Measurements from ENCODE around the gene TMEM167A.
A peak's percentile ranks its signal among the peaks of the same experiment; 100 is the strongest.

The TMEM167A gene, protein sequence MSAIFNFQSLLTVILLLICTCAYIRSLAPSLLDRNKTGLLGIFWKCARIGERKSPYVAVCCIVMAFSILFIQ

DNA sequence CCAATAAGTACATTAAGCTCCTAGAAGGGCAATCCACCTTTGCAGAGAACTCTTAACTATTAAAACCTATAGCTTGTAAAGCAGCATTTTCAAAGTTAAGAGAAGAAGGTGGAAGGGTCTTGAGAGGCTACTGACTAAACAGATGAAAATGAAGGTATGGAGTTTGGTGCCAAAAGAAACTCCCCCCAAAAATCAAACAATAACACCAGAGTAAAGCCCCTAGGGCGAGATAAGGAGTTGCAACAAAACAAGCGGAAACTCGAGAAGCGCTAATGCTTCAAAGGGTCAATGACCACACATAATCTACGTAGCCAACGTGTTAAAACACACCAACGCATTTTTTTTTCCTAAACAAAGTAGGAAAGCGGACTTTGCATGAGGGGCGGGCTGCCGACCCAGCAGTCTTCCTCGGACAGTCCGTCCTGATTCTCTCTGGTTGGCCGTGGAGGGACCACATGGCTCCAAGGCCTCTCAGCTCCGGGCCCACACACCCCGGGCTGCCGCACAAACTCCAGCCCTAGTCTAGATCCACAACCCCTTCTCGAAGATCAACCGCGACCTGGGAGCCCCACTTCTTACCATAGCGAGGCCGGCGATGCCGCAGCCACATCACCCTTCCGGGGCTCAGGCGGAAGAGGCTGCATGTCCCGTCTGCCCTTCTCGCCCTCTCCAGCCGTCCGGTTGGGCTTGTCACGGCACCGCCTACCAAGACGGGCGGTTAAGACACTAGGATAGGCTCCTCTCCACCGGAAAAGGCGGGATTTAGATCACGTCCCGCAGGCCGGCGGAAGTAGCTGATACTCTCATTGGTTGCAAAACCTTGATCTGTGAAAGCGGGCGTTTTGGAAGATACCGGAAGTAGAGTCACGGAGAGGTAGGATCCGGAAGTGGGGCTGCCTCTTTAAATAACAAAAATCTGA, at the start of gene TMEM167A, which contains the start of gene XRCC4:
TSS of gene TMEM167A (minus strand) at position 653 of the 920 bp plus-strand sequence. CDS start at position 582, 71 bp downstream.
TSS of gene XRCC4 (plus strand) at position 806 of the 920 bp plus-strand sequence. CDS start 27,373 bp downstream, outside the sequence.
- DNase-seq (ENCODE audit: low spot score) = peak; percentile 99

DNA sequence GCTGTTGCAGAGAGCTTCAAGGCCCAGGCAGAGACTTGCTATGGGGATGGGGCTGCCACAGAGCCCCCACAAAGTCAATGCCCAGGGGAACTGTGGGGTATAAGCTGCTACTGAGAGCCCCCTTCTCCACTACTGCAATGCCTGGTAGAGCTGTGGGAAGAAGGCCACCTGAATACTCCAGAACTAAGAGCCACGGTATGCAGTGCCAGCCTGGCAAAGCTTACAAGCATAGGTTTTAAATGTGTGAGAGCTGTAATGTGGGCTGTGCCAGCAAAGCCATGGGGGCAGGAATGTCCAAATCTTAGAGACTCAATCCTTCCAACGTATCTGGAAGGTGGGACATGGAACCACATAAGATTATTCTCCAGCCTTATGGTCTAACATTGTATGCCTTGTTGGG, 49.3 kb upstream of the TMEM167A start:
- no peak for DNase-seq (ENCODE audit: low spot score)

DNA sequence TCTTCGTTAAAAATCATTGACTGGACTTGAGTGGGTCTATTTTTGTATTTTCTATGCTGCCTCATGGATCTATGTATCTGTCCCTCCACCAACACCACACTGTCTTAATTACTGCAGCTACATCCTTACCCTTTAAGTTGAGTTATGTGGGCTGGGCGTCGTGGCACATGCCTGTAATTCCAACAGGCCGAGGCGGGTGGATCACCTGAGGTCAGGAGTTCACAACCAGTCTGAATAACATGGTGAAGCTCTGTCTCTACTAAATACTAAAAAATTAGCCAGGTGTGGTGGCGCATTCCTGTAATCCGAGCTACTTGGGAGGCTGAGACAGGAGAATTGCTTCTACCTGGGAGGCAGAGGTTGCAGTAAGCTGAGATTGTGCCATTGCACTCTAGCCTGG, 48.4 kb upstream of the TMEM167A start:
- peak; percentile 10 for DNase-seq (ENCODE audit: low spot score)

DNA sequence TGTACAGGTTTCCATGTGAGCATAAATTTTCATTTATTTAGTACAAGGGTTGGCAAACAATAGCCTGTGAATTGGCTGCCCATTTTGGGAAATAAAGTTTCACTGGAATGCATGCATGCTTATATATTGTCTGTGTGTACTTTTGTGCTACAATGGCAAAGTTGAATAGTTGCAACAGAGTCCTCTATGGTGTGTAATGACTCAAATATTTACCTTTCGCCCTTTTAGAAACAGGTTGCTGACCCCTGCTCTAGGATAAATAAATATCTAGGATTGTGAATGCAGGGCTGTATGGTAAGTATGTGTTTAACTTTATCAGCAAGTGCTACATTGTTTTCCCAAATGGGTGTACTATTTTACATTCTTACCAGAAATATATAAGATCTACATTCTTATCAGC, 47.4 kb upstream of the TMEM167A start:
- no peak for DNase-seq (ENCODE audit: low spot score)

DNA sequence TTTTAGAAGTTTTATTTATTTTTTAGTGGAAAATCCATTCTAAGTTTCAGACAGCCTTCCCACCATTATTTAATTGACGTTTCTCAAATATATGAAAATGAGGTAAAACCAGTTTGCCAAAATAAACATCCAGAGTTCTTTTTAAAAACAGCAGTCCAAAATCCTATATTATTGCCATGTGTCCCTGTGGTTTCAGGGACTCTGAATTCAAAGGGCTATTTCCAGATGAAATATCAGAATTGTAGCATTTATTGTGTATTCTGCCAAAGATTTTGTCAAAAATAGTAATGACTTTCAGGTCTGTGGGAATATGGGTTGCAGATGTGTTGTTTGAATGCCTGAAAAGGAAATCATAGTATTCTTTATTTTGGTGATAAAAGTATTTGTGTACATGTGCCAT, 41.8 kb upstream of the TMEM167A start:
- no peak for DNase-seq (ENCODE audit: low spot score)

DNA sequence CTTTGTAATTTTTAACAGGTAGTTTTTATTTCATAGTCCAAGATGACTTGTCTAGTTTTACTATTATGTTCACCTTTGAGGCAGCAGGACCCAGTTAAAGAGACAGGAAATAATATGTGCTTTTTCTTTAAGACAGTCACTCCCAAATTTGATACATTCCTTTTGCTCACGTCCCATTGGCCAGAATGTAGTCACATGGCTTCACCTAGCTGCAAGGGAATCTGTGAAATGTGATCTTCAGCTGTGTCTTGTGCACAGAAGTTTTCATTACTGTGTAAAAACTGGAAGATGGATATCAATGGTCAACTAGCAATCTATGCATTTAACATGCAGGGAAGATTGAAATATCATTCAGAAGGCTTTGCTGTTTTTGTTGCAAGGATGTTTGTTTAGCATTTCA, 41.3 kb upstream of the TMEM167A start:
- peak; percentile 42 for DNase-seq (ENCODE audit: low spot score)

DNA sequence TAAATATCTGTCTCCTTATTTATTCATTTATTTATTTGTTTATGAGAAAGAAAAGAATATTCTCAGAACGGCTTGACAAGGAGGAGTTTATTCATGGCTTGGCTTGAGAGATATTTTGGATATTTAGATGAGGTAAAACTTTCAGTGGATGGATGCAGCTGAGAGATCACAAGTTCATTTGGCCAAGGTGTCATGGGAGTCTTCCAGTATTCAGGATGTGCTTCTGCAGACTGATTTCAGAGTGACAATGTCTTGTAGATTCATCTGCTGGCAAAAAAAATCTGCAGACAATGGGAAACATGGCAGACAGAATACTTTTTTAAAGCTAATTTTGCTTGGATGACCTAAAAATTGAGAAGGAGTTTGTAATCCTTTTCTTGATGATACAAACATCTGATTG, 38.6 kb upstream of the TMEM167A start:
- no peak for DNase-seq (ENCODE audit: low spot score)

DNA sequence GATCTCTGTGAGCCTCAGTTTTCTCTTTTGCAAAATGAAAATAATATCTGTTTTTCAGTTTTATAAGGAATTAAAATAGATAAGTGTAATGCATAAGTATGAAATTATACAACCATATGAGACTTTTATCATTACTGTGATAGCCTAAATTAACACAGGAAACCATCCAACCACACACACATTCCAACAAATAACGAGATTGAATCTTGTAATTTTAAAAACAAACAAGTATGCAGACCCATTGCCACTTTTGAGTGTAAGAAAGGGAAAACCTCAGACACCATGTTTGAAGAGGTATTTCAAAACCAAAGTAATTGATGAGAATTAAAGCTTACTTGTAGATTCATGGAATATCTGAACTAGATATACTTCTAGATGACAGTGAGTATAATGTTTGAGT, 32.2 kb upstream of the TMEM167A start:
- no peak for DNase-seq (ENCODE audit: low spot score)

DNA sequence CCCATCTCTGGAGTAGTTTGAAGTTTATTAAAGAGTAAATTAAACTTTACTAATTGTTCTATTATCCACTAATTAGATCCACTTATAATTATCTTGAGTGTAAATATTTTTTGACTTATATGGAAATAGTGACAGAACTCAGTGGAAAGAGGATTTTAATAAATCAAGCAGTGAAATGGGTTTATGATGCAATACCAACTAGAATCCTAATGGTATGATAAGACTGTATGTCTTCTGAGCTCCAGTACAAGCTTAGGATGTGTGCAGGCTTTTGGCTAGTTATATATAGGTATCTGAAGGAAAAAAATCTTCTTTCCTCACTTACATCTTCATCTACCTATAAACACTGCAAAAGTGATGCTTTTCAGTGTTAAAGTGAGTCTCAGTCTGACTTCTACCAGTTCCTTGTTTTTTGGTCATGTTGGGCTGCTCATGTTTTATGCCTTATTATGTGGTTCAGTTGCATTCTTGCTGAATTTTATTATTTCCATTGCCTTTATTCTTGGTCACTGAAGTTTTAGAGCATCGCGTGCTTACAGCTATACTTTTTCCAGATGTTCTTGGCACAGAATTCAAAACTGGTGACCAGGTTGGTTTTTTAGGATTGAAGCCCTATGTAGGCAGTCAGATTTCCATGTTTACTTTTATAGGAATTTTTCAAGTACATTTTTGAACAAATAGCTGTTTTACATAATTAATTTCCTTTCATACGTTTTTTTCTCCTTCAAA, 30.7 kb upstream of the TMEM167A start:
- no peak for DNase-seq (ENCODE audit: low spot score)

DNA sequence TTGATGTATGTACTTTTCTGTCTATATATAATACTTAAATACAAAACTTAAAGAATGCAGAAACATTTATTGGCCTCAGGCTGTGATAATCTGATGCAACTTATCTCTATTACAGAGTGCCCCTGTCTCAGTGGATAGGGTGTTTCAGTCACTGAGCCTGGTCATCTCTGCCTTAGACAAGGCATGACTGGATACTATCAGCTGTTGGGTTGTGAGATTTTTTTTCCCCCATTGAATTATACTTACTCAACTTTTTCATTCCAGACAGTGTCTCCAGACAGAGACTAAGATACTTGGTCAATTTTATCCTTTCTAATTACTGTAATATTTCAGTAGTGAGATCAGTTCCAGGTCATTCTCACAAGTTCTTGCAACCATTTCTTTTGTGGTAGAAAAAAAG, 26.8 kb upstream of the TMEM167A start:
- DNase-seq (ENCODE audit: low spot score) = no peak

DNA sequence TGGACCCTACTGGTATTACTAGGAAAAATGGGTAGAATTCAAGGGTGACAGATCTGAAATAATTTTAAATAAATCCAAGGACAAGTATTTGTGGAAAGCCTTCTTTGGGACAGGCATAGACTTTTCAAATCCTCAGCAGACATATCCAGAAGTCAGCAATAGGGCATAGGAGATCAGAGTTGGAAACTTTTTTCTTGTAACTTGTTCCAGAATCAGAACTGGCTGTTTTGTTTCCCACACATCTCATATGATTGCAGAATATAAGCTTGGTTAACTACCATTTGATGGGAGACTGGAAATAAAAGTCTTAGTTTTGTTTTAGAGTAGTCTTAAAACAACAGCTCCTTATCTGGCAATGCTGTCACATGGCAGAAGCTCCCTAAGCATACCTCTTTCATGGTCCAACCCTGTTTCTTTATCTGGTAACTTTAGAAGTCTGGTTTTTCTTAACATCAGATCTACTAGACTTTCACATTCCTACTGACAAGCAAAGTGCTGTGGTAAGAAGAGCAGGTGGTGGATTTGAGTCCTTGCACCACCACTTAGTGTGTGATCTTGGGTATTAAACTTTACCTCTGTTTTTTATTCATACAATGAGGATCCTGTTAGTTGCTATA, 25.3 kb upstream of the TMEM167A start:
- DNase-seq (ENCODE audit: low spot score) = no peak

DNA sequence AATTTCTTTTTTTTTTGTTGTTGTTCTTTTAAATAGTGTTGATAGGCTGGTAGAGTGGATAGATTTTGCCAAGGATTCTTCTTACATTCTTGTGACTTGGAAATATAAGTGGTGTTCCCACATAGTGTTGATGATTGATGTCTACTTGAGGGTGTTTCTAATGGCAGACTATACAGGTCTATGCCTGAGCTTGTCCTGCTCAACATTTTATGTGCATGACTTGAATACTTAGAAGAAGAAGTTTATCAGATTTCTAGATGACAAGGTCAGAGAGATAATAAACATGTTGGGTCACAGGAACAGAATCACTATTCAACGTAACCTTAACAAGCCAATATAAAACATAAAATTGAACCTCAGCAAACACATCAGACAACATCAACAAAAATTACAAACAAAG, 24.3 kb upstream of the TMEM167A start:
- DNase-seq (ENCODE audit: low spot score) = no peak

DNA sequence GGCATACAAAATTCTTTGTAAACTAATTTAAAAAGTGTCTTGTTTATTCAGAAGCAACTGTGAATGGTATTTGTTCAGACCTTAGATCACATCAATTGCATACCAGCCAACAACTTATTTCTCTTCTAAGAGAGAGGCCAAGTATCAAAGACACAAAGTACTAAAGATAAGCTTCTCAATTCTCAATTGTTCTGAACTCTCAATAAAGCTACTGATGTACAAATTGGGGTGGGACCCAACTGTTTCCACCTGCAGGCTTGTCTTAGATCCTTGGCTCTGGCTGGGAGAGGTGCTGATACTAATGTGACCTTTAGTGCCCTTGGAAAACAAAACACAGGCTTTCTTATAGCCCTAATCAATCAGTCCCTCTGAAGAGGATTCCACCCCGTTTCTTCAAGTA, 22.3 kb upstream of the TMEM167A start:
- no peak for DNase-seq (ENCODE audit: low spot score)

DNA sequence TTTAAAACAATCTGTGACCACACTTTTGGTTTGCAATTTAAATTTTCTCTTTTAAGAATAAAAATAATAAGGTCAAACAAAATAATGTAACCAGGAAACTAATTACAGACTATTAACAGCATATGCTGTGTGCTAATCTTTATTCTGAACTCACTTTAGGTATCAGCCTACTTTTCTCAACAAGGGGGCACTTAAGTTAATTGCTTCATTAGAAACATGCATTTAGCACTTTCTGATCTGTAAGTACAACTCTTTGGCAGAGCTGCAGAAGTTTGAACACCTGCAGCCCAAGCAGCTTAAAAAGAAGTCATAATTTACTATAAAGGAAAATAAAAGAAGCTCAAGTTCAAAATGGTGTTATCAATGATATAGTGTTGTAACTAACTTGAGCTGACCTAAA, 21.8 kb upstream of the TMEM167A start:
- DNase-seq (ENCODE audit: low spot score) = no peak

DNA sequence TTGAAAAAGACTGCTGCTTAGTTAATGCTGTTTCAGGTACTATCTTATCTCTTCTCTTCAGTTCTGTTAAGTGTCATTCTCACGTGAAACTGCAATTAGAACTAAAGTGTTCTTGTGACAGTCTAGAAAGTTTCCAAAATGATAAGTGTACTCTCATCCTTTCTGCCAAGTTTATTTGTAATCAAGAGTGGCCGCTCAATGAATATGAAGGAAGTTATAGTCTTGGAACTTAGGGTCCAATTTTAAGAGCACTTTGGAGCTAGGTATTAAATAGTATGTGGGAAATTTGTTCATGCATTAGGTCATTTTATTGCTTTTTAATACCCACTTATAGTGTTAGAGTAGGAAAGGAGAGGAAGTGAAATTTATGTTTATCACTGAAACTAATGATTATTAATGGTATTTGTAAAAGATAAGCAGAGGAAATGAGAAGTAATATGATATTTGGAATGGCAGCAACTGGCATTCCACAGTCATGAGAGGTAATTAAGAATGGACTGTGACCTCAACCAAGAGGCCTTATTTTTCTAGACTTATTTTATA, 20.6 kb upstream of the TMEM167A start:
- DNase-seq (ENCODE audit: low spot score) = peak; percentile 26

DNA sequence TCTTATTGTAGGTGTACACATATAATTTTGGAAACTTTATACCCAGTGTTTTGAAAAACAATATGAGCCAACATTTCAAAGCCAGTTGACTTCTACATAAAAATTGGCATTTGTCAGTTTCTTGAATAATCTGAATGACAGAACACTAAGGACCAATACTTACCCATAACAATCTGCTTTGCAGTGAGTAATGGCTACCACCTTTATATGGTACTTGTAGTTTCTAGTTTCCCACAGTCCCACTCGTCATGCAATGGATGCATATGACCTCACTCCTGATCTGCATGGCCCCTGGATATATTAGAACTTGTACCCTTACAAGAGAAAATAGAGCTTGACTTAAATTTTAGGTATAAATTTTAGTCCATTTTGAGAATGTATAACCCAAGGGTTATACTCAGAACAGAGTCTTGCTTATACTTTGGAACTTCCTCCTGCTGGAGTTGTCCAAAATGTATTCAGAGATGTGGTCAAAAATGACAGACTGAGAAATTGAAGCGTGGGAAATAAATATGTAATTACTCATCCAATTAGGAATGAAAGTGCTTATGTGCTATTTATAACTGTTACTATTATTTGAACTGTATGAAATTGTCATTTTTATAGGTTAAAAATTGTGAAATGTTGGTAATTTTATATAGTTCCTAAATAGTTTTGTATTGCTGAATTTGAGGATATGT, 19.6 kb upstream of the TMEM167A start:
- no peak for DNase-seq (ENCODE audit: low spot score)

DNA sequence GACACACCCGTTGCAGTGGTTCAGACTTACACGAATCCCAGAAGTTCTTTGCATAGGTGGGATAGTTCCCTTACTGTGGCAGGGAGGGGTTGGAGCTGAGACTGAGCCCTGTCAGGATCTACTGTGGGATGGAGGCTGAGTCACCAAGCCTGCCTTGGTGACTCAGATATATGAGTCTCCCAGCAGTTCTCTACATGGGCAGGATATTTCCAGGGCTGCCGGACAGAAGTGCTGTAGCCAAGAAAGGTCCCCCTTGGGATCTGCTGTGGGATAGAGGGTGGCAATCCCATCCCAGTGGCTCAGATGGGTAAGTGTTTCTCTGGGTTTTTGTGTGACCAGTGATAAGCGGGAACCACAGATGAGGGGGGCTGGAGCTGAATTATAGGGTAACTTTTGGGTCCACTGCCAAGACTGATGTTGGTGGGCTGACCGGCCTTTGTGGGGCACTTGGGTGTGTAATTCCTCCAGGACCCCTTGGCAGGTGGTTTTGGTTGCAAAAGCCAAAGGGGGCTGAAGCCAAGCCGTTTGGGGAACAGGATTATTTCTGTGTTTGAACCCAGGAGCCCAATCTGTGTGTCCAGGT, 18.9 kb upstream of the TMEM167A start:
- peak; percentile 84 for DNase-seq (ENCODE audit: low spot score)

DNA sequence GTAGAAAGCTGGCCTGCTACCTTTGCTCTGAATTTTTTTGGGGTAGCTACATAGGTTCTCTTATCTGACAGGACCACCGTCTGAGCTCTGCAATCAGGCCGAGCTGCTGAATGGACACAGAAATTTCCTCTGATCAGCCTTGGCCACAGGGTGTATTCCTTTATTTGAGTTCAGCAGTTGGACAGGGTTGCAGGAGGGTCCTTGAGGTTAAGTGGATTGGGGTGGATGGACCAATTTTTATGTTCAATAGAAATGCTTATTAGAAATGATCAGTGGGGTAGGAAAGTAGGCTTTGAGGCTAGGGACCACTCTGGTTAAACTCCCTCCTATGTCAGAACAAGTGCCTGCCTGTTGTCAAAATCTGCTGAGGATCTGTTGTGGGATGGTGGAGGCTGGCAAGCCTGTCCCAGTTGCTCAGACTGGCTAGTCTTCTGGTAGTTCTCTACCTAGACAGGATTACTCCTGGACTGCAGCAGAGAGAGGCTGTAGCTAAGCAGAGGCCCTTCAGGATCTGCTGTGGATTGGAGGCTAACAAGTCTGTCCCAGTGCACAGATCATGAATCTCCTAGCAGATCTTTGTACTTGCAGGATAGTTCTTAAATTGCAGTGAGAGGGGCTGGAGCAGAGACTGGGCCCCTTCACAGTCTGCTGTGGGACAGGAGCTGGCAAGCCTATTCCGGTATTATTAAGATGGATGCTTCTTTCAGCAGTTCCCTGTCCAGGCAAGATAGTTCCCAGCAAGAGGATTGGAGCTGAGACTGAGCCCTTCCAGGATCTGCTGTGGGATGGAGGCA, 18.2 kb upstream of the TMEM167A start:
- no peak for DNase-seq (ENCODE audit: low spot score)

DNA sequence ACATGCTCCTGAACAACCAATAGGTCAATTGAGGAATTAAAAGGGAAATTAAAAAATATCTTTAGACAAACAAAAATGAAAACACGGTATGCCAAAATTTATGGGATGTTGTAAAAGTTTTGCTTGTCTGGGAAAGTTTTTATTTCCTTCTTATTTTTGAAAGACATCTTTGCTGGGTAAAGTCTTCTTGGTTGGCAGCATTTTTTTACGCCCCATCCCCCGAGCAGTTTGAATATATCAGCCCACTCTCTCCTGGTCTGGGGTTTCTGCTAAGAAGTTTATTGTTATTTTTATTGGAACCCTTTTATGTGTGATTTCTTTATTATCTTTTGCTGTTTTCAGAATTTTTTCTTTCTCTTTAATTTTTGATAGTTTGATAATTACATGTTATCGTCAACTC, 16.5 kb upstream of the TMEM167A start:
- no peak for DNase-seq (ENCODE audit: low spot score)

DNA sequence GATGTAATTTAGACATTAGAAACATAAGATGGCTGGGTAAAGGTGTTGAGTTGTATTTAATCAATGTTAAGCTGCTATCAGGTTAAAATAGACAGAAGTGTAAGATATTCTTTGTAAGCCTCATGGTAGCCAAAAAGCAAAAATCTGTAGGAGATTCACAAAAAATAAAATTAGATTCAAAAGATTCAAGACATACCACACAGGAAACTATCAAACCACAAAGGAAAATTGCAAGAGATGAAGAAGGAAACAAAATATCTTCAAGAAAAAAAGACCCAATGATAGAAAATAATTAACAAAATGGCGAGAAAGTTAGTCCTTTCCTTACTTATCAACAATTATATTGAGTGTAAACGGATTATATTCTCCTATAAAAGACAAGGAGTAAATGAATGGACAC, 15.4 kb upstream of the TMEM167A start:
- DNase-seq (ENCODE audit: low spot score) = no peak

Data from kidney tubule cell (primary cell).